ENCODE results near the gene MDFI. TPM values are rescaled to one million over a fixed set of nuclear protein-coding genes. Genes with fewer than 3 reads are reported as not detected.

Gene MDFI
- total RNA-seq, 1 donor, result not detected

DNA sequence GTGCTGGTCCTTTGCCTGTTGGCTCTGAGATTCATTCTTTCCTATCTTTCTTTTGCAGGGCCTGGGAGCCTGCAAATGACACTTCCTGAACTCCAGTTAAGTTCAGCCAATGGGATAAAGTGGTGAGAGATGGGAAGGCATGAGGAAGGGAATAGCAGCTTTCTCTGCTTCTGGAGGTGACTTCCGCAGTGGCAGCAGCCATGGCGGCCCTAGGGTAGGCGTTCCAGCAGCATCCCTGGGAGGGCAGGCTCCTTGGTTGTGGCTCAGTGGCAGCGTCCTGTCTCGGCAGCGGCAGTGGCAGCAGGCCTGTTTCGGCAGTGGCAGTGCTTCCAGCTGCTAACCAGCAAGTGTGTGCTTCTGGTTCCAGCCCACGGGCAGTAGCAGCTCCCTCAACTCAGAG lies 7.3 kb upstream of the MDFI start:
- no peak for DNase-seq (ENCODE audit: low read depth in 2 of 3, low spot score in 2 of 3)

DNA sequence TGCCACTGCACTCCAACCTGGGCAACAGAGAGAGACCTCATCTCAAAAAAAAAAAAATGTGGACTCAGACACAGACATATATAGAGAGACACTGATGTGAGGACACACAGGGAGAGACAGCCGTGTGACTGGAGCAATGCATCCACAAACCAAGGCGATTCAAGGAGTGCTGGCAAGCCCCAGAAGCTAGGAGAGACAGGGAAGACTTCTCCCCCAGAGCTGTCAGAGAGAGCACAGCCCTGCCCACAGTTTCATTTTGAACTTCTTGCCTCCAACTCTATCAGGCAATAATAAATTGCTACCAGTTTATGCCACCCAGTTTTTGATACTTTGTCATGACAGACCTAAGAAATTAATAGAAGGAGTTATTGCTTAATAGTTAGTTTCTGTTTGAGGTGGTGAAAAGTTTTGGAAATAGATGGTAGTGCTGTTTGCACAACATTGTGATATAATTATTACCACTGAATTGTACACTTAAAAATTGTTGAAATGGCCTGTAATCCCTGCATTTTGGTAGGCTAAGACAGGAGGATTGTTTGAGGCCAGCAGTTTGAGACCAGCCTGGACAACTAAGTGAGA lies 5.1 kb upstream of the MDFI start:
- DNase-seq (ENCODE audit: low read depth in 2 of 3, low spot score in 2 of 3), result no peak

DNA sequence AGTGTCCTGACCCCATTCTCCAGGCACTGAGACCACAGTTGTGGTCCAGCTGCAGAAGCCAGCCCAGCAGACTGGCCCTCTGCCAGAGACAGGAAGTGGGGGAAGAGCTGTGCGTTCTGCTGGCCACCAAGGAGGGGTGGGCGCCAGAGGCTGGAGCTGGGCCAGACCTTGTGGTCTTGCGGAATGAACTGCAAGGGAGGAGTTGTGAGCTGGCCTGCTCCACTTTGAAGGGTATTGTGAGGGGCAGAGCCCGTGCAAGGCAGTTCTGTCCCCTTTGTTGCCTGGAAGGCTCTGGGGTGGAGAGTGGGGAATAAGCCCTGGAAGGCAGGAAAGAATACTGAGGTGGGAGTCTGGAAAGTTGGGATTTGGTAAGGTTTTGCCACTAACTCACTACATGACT lies 3.6 kb upstream of the MDFI start:
- peak in 1 of 3 donors; percentile 41 for DNase-seq (ENCODE audit: low read depth in 2 of 3, low spot score in 2 of 3)

DNA sequence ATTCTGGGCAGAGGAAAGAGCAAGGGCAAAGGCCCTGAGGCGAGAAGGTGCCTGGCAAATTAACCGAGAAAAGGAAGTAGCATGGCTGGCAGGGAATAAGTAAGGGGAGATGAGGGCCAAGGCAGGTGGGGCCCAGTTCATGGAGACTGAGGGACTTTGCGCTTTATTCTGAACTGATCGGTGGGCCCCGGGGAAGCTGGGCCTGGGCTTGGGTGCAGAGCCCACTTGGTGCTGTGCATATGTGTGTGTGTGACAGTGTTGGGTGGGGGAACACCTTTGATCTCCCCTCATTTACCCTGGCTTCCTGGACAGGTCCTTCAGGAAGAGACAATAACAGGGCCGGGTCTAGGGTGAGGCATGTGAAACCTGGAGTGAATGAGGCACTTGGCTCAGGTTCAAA lies 2.9 kb upstream of the MDFI start:
- no peak for DNase-seq (ENCODE audit: low read depth in 2 of 3, low spot score in 2 of 3)

DNA sequence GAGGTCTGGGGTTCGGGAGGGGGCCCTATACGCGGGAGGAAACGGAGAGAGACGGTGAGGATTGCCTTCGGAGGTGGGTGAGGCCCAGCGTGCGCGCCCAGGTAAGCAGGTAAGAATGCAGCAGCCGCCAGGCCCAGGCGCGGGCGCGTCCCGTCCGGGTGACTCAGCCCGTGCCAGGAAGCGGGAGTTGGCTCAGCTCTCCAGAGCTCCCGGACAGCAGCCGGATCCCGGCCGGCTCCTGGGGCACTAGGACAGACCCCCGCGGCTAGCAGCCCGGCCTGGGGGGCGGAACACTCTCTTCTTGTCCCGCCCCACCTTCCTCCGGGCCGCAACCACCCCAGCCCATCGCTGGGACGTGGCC lies 1.5 kb upstream of the MDFI start:
- no peak for DNase-seq (ENCODE audit: low read depth in 2 of 3, low spot score in 2 of 3)

DNA sequence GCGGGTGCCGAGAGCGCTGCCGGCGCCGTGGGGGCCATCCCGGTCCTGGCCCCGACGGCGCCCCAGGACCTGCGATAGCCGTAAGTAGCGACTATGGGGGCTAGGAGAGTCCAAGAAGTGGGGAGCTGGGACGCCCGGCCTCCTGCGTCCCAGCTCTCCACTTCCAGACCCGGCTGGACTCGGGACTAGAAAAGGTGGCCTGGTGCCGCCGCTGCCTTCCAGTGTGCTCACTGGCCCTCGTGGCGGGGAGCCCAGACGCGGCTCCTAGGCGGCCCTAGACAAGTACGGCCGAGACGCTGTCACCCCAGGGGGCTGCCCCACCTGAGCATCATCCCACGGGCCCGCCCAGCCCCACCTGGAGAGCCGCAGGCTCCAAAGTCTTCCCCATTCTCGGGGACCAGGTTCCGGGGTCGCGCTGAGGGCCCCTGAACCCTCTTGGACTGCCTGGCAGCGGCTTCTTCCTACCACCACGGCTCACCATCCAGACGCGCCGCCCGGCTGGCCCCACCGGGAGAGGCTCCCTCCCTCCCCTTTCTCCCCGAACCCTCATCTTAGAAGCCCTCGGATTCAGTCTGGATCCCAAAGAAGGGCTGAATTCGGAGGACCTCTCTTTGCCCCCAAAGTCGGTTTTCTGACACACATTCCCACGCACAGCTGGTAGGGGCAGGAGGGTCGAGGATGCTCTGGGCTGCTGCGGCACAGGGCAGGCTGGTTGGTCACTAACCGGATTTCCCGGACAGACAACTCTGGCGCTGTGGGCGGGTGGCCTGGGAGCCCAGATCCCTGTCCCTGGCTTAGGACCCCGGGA lies 870 bp upstream of the MDFI start:
- DNase-seq (ENCODE audit: low read depth in 2 of 3, low spot score in 2 of 3), result no peak

DNA sequence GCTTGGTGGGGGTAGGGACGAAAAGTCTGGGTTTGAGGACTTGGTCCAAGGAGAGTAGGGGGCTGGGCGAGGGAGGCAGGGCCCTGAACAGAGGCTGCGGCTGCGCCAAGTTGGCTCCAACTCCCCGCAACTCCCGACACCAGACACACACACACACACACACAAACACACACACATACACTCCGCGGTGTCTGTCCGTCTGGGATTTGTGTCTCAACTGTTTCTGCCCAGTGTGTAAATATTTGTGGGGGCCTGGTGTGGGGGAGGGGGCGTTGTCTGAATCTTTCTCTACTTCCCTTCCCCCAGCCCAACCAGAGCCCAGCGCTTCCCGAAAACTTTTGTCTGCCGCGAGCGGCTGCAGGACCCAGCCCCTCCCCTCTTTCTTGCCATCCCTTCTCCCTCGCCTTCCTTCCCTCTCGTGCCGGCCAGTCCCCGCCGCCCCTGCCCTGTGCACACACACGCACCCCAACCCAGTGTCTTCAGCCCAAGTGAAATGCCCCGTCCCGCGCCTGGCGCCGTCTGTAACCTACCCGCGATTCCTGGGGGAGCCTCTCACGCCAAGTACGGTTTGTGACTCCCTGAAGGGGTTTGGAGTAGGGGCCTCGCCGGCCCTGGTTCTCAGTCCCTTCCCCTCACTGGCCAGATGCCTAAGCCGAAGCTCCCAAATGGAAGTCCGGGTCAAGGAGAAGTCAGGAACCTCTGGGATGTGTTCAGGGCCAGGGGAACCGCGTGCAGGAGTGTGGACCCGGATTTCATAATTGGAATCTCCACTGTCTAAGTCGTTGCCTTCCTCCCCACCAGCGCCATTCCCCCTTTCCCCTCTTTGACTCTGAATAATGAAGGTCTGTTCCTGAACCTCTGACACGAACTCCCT lies 904 bp downstream of the MDFI start:
- peak in 1 of 3 donors; percentile 24 for DNase-seq (ENCODE audit: low read depth in 2 of 3, low spot score in 2 of 3)

DNA sequence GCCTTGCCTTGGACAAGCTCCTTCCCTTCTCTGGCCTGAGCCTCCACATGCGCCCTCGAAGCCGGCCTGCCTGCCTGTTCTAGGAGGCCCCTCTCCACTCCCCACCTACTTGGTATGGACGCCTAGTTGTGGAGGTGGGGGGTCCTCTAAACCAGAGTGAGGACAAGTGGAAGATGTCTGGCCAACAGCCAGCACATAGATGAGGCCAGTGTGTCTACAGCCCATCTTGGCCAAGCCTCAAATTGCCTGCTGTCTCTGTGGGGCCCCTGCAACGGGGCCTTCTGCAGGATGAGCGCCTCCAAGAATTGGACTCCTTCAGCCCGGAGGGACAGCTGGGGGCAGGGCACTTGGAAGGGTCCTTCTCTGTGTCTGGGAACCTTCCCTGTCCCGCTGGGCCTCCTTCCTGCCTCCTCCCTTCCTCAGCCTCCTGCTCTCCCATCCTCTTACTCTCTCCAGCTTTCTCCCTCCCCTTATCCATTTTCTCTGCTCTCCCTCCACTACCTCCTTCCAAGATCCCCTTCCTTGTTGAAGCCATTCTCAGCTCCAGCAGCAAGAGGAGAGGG lies 1.6 kb downstream of the MDFI start:
- no peak for DNase-seq (ENCODE audit: low read depth in 2 of 3, low spot score in 2 of 3)

DNA sequence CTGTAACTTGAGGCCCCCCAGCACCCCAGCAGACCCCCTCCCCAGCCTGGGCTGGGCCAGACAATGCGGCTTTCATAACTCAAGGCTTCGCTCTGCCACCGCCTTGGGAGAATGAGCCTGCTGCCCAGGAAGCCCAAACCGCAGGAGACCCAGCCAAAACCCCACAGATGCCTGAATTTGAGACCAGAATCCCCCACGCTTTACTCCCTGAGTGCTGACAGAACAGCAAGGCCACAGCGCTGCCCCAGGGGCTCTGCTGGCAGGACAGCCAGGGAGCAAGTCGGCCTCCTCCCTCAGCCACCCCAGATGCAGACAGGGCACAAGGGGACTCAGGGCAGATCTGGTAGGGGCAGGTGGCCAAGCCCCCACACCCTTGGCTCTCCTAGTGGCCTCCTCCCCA lies 2.2 kb downstream of the MDFI start:
- DNase-seq (ENCODE audit: low read depth in 2 of 3, low spot score in 2 of 3), result no peak

DNA sequence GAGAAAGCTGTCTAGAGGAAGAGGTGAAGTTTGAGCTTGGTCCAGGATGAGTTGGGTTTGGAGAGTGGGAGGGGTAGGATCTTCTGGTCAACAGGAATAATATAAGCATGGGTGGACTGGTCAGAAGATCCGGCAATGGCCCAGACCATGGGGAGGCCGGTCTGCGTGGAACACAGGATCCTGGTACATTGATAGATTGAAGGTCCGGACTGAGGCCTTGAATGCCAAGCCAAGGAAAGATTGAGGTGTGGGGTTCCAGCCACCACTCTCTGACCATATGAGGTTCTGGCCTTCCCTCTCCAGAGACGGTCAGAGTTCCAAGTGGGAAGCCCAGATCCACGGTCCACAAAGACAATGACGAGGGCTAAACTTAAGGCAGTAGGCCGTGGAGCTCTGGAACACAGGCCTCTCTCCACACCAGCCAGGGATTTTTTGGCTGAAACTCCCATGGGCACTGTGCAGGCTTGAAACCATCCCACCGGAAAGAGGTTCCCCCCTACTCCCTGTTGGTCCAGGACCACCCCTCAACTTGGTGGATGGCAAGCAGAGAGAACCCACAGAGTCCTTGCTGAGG lies 3.2 kb downstream of the MDFI start:
- no peak for DNase-seq (ENCODE audit: low read depth in 2 of 3, low spot score in 2 of 3)

DNA sequence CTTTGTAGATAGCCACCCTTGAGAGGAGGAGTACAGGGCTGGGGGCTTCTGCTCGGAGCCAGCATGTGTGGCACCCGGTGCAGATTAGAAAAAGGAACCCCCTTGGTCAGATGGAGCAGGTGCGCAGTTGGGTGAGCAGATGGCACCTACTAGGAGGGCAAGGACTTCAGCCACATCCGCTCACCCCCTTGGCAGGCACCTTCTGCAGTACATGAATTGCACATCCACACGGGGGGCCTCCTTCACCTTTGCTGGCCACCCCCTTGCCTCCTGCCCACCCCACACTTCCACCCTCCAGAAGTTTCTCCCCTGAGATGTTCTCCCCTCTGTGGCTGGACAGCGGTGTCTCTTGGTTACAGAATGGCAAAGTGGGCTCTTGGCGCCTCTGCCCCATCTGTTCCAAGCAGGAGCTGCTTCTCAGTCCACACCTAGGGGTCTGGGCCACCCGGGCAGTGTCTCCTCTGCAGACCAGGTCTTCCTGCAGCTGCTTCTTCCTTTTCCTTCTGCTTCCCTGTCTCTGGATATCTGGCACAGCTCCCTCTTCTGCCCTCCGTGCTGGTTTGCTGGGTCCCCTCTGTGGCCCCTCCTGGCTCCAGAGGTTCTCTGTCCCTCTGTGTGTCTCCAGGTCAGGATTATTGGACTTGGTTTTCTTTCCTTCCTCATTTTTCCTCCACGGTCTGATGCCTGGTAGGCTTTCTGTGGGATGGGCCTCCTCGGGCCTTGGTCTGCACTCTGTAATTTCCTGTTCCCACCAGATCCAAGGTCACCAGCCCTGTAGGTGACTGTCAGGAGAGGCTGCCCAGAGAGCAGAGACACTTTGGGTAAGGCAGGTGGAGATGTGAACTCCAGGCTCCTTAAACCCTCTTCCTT lies 4.1 kb downstream of the MDFI start:
- DNase-seq (ENCODE audit: low read depth in 2 of 3, low spot score in 2 of 3), result no peak

DNA sequence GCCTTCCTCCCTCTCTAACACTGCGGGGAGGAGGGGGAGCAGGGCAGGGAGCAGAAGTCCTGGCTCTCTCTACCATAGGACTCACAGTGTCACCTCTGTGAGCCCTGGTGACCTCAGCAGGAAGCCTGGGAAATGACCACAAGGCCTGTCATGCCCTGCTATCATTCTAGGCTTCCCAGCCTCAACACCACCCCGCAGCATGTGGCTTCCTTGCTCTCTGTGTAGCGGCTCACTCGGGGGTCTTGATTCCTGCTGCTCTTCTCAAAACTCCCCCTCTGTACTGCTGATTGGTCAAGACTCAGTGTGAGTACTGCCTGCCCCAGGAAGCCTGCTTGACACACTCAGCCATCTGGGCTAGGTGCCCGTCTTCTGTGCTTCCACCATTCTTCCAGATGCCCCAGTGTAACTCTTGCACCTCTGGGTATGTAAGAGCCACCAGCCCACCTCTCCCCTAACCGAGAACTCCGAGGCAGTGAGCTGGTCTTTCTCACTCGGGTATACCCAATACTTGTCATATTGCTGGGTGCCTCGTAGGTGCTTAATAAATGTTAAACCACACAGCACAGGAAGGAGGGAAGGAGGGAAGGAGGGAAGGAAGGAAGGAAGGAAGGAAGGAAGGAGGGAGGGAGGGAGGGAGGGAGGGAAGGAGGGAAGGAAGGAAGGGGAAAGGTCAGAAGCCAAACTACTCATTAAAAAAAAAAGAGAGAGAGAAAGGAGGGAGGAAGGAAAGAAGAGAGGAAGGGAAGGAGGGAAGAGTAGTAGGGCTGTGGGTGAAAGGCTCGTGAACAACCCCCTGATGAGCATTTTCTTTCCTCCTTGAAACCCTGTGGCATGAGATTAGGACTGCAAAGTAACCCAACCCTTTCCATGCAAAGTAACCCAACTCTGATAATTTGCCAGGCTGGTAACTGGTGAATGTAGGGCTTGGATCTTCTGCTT lies 5.0 kb downstream of the MDFI start:
- no peak for DNase-seq (ENCODE audit: low read depth in 2 of 3, low spot score in 2 of 3)

DNA sequence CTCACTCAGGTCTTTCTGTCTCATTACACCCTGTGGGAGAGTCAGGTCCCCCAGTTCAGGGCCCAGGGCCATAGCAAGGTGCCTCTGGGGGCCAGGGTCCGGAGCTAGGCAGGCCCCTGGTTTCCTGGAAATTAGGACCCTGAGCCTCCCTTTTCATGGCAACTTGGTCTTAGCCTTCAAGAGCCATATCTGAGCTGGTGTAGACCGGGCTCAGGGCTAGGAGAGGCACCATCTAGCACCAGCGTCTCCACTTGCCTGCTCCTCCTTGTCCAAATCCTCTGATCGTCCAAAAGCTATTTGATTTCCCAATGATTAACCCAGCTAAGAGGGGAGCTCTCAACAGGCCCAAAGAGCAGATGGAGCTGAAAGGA lies 5.6 kb downstream of the MDFI start:
- no peak for DNase-seq (ENCODE audit: low read depth in 2 of 3, low spot score in 2 of 3)

DNA sequence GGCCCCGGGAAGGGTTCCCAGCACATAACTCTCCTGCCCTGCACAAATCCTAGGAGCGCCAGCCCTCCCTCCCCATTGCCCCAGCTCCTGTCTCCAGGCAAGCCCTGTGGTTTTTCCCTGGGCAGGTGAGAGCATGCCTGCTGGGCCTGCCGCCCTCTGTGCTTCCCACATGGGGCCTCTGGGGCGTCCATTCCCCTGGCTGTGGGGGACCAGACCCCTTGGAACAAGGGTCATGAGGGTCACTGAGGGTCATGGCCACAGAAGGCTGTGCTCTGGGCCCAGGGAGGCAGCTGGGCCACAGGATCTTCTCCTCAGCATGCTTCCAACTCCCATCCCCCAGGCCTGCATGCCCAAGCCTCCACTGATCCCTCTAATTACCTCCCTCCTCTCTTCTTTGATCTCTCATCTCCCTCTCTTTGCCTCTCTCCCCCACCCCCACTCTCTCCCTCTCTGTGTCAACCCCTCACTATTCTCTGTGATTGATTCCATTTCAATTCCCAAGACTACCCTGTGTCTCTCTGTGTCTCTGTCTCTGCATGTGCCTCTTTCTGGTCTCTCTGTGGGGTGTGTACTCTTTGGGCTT lies 6.1 kb downstream of the MDFI start:
- DNase-seq (ENCODE audit: low read depth in 2 of 3, low spot score in 2 of 3), result no peak

DNA sequence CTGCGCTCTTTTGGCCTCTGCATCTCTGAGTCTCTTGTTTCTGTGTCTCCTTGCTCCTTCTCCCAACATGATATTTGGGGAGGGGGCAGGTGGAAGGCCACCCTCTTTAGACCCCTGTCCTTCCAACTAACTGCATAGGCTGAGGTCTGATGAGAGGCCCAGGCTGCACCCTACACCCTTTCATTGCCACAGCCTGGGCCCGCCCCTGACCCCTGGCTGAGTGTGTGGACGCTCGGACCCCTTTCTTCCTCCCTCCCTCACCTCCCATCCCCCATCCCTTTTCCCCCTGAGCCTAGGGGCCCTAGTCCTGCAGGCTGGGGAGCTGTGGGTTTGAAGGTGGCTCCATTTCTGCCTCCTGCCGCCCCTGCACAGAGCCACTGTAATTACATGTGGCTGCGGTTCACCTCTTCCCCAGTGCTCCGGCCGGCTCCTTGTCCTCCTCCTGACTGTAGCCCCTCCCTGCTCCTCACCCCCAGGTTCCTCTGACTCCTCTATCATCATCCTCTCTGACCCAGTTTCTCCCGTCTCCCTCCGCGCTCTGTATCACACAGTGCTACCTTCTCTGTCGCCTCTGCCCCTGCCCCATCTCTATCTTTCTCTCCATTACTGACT lies 6.8 kb downstream of the MDFI start:
- no peak for DNase-seq (ENCODE audit: low read depth in 2 of 3, low spot score in 2 of 3)

DNA sequence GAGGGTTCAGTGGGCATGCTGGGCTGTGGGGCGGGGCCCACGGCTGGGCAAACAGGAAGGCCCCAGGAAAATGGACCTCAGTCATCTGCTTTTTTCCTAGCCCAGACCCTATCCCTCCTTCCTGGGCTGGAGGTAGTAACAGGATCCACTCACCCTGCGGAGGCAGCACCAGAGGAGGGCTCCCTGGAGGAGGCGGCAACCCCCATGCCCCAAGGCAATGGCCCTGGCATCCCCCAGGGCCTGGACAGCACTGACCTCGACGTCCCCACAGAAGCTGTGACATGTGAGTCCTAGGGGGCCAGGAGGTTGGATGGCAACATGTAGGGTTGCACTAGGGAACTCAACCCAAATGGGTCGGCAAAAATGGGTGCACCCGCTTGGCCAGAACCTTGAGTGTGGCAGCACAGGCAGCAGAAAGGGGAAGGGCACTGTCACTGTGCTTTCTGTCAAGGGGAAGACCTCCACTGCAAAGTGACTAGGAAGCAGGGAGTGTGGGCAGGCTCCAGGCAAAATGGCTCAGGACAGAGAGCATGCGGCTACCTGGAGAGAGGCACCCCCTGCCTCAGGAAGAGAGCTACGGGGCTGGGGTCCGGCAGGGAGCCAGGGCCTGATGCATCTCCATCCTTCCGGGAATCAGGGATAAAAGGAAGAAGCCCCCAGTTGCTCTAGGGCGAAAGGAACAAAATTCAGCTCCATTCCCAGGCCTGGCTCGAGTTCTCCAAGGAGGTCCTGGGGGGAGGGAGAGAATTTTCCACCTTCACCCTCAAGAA lies 7.9 kb downstream of the MDFI start:
- DNase-seq (ENCODE audit: low read depth in 2 of 3, low spot score in 2 of 3), result no peak

DNA sequence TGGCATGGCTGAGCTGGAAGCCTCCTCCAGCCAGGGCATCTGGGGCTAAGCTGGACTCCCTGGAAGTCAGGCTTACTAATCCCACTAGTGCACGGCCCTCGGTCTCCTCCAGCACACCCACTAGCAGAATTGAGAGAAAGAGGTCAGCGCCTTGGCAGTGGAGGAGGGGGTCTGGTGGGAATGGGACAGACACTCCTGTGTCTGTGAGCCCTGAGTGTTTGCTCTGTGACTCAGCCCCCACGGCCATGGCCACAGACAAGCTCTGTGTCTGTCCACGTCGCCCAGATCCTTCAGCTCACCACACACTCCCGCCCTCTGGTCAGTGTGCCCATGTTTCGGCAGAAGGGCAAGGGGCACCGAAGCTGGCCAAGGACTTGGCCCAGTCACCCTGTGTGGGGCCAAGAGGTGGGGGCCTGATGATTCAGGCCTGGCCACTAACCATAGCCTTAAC lies 8.8 kb downstream of the MDFI start:
- DNase-seq (ENCODE audit: low read depth in 2 of 3, low spot score in 2 of 3), result no peak

All from hematopoietic multipotent progenitor cell (in vitro differentiated cells).